GM23248 (cell line): ENCODE data around the gene PARD3B. TPM values are rescaled to one million over a fixed set of nuclear protein-coding genes. Genes with fewer than 3 reads are reported as not detected.

Experiments used
- DNase-seq: peaks from one replicate; pipeline ENCODE4 v3.0.0-alpha.2; 2015
- H2AFZ ChIP-seq: fragments of 200-600 bp; sonication (generic); 2 replicates; pipeline ENCODE4 v1.6.1; 2016; ENCODE audit warnings: antibody characterized with exemption
- H3F3A ChIP-seq: fragments of 200-600 bp; sonication (generic); 2 replicates; pipeline ENCODE4 v1.6.1; 2016; ENCODE audit warnings: mild to moderate bottlenecking, antibody characterized with exemption, mixed run types; ENCODE audit not compliant: insufficient read depth
- H3K27ac ChIP-seq: fragments of 200-600 bp; sonication (generic); 2 replicates; pipeline ENCODE4 v1.5.1; 2016; ENCODE audit warnings: mild to moderate bottlenecking
- H3K27me3 ChIP-seq: fragments of 200-600 bp; sonication (generic); replicated peaks from 2 replicates; pipeline ENCODE4 v1.6.1; 2016; ENCODE audit warnings: mild to moderate bottlenecking; ENCODE audit not compliant: insufficient read depth
- H3K36me3 ChIP-seq: fragments of 200-600 bp; sonication (generic); 2 replicates; pipeline ENCODE4 v1.6.1; 2016; ENCODE audit warnings: low read depth, mild to moderate bottlenecking
- H3K4me1 ChIP-seq: fragments of 200-600 bp; sonication (generic); 2 replicates; pipeline ENCODE4 v1.6.1; 2016; ENCODE audit warnings: mild to moderate bottlenecking; ENCODE audit not compliant: insufficient read depth
- H3K4me2 ChIP-seq: fragments of 200-600 bp; sonication (generic); one replicate; pipeline ENCODE4 v1.6.1; 2016; ENCODE audit warnings: mild to moderate bottlenecking; ENCODE audit not compliant: unreplicated experiment
- H3K4me3 ChIP-seq: fragments of 200-600 bp; sonication (generic); 2 replicates; pipeline ENCODE4 v1.5.1; 2016; ENCODE audit warnings: mild to moderate bottlenecking
- H3K79me2 ChIP-seq: fragments of 200-600 bp; sonication (generic); 2 replicates; pipeline ENCODE4 v1.6.1; 2016; ENCODE audit warnings: mild to moderate bottlenecking; ENCODE audit not compliant: insufficient read depth
- H3K9ac ChIP-seq: fragments of 200-600 bp; sonication (generic); 2 replicates; pipeline ENCODE4 v1.6.1; 2016; ENCODE audit warnings: mild to moderate bottlenecking
- H3K9me2 ChIP-seq: fragments of 200-600 bp; sonication (generic); 2 replicates; pipeline ENCODE4 v1.6.1; 2016; ENCODE audit warnings: mixed run types, mild to moderate bottlenecking, moderate library complexity; ENCODE audit not compliant: insufficient read depth
- H3K9me3 ChIP-seq: fragments of 200-600 bp; sonication (generic); one replicate; pipeline ENCODE4 v1.6.1; 2017; ENCODE audit warnings: low read depth
- H4K20me1 ChIP-seq: fragments of 200-600 bp; sonication (generic); 2 replicates; pipeline ENCODE4 v1.6.0; 2016; ENCODE audit not compliant: insufficient read depth
- EZH2 ChIP-seq: fragments of 200-600 bp; sonication (generic); IDR thresholded peaks from 2 replicates; pipeline ENCODE4 v1.6.1; 2018; ENCODE audit warnings: antibody characterized with exemption, mild to moderate bottlenecking; ENCODE audit not compliant: insufficient read depth, poor library complexity, severe bottlenecking
- EZH2phosphoT487 ChIP-seq: fragments of 200-600 bp; sonication (generic); IDR thresholded peaks from 2 replicates; pipeline ENCODE4 v1.6.1; 2018; ENCODE audit warnings: antibody characterized with exemption, moderate library complexity, mild to moderate bottlenecking, low read depth; ENCODE audit not compliant: insufficient read depth
- WGBS, 2 experiments: methylation state at CpG; one replicate each; pipeline ENCODE4 v1.1.6; 2015 to 2017; ENCODE audit warnings: low lambda C conversion rate in 2 of 2, low coverage in 1 of 2; ENCODE audit errors: missing lambda C conversion rate in 2 of 2; 5-methylcytosine and 5-hydroxymethylcytosine counted together
- in situ Hi-C: fragments of 300-500 bp; cut with MboI; formaldehyde crosslinking; loops from 2 replicates; pipeline ENCODE4 v1.15.0; 2020
- polyA plus RNA-seq: library from polyadenylated mRNA; unstranded; fragments of >200 nt; fragmentation: Nextera tagmentation; extraction: Ambion mirVana; gene quantifications from 2 replicates; pipeline ENCODE4 v1.2.1, GENCODE V29; 2016
- total RNA-seq: library from RNA; depleted of rRNA; stranded (reverse); fragments of >200 nt; shearing (Covaris generic); gene quantifications from 2 replicates; pipeline ENCODE4 v1.2.3, GENCODE V29; 2014

The PARD3B gene
- total and polyA plus RNA-seq, 2 experiments from 2014 or later, result 2.5 to 6.9 TPM

- no peak for DNase-seq
- Histone ChIP-seq H4K20me1 (no peaks in the 10 kb centered on the region), H3K9me3 (no peaks in the 10 kb centered on the region), H3K27ac (no peak overlapping the region), H3K27me3 (no peaks in the 10 kb centered on the region; the same call in 1 of the 2 replicates), H3K9me2 (no peaks in the 10 kb centered on the region), H3K4me2 (no peak overlapping the region), H3K4me3 (no peak overlapping the region), H3K79me2 (no peaks in the 10 kb centered on the region), H3F3A (no peaks in the 10 kb centered on the region), H3K4me1 (no peaks in the 10 kb centered on the region), H2AFZ (no peak overlapping the region), H3K36me3 (no peaks in the 10 kb centered on the region), H3K9ac (no peak overlapping the region)
- WGBS, 2 experiments, result 68 to 69% methylated on average over 4 of the region's 4 CpGs
- TF ChIP-seq EZH2 (no peak), EZH2phosphoT487 (no peak)
- in situ Hi-C loops, result no loop called here
Observed at GRCh38 chr2:204881655-204882054, 336.4 kb downstream of the PARD3B start.

GRCh38 chr2:204885747-204886146, 340.5 kb downstream of the PARD3B start:
- H3K27me3 ChIP-seq, result no peaks in the 10 kb centered on the region; the same call in 1 of the 2 replicates
- H3K27ac ChIP-seq, result no peak overlapping the region
- H3K9me2 ChIP-seq, result no peaks in the 10 kb centered on the region
- H4K20me1 ChIP-seq, result no peaks in the 10 kb centered on the region
- H3F3A ChIP-seq, result no peaks in the 10 kb centered on the region
- H3K9me3 ChIP-seq, result no peaks in the 10 kb centered on the region
- TF ChIP-seq EZH2 (no peak), EZH2phosphoT487 (no peak)
- H3K4me1 ChIP-seq, result no peaks in the 10 kb centered on the region
- H3K79me2 ChIP-seq, result no peaks in the 10 kb centered on the region
- DNase-seq, result peak; percentile 8
- H3K4me2 ChIP-seq, result no peak overlapping the region
- no peak overlapping the region for H3K4me3 ChIP-seq
- H2AFZ ChIP-seq, result no peak overlapping the region
- in situ Hi-C loops, result no loop called here
- no peak overlapping the region for H3K9ac ChIP-seq
- WGBS, 2 experiments, result 74 to 80% methylated on average over 2 of the region's 2 CpGs
- no peaks in the 10 kb centered on the region for H3K36me3 ChIP-seq

GRCh38 chr2:204886713-204887112, 341.4 kb downstream of the PARD3B start:
- in situ Hi-C loops, result no loop called here
- no peaks in the 10 kb centered on the region for H3K79me2 ChIP-seq
- WGBS, 2 experiments, result 52 to 74% methylated on average over 1 of the region's 1 CpG

GRCh38 chr2:204888222-204888621, 342.9 kb downstream of the PARD3B start:
- Histone ChIP-seq H3K4me2 (no peak overlapping the region), H3K9me3 (no peaks in the 10 kb centered on the region), H2AFZ (no peak overlapping the region), H3K9ac (no peak overlapping the region), H3K9me2 (no peaks in the 10 kb centered on the region; the same call in 1 of the 2 replicates), H3K27me3 (no peaks in the 10 kb centered on the region; the same call in 1 of the 2 replicates), H3K4me1 (peaks cover 11% of the 10 kb centered on the region), H3F3A (peaks cover 12% of the 10 kb centered on the region), H4K20me1 (no peaks in the 10 kb centered on the region), H3K27ac (no peak overlapping the region), H3K36me3 (no peaks in the 10 kb centered on the region), H3K4me3 (no peak overlapping the region), H3K79me2 (no peaks in the 10 kb centered on the region)
- in situ Hi-C loops, result no loop called here
- TF ChIP-seq EZH2, result no peak
- TF ChIP-seq EZH2phosphoT487, result no peak
- DNase-seq, result no peak

More at GRCh38 chr2:204886713-204887112, 341.4 kb downstream of the PARD3B start:
- H3K9me2 ChIP-seq, result no peaks in the 10 kb centered on the region
- H3K9me3 ChIP-seq, result no peaks in the 10 kb centered on the region
- H3F3A ChIP-seq, result no peaks in the 10 kb centered on the region
- H2AFZ ChIP-seq, result no peak overlapping the region
- DNase-seq, result no peak
- H4K20me1 ChIP-seq, result no peaks in the 10 kb centered on the region
- H3K4me3 ChIP-seq, result no peak overlapping the region
- no peaks in the 10 kb centered on the region for H3K4me1 ChIP-seq
- H3K27ac ChIP-seq, result no peak overlapping the region
- no peaks in the 10 kb centered on the region; the same call in 1 of the 2 replicates for H3K27me3 ChIP-seq
- no peak overlapping the region for H3K4me2 ChIP-seq
- H3K9ac ChIP-seq, result no peak overlapping the region
- no peaks in the 10 kb centered on the region for H3K36me3 ChIP-seq
- TF ChIP-seq EZH2phosphoT487 (no peak), EZH2 (no peak)

DNA sequence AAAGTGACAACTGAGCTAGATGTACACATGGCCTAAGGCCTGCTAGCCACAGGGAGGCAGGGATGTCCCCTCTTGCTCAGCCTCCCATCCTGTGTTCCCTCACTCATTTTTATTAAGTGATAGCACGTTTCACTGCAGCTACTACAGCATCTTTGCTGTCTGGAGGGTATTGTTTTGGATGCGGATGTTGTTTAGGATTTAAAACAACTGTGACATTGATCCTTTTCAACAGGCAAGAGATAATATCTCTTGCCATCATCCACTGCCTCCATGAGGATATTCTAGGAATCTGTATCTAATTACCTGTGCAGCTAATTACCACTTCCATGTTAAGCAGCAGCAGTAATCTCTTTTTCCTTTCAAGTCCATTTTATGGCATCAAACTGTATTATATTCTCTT, 345.4 kb downstream of the PARD3B start:
- H3K4me3 ChIP-seq, result no peak overlapping the region
- no peaks in the 10 kb centered on the region for H3K27me3 ChIP-seq
- H3K27ac ChIP-seq, result no peak overlapping the region
- peaks cover 25% of the 10 kb centered on the region for H3K4me1 ChIP-seq
- no peaks in the 10 kb centered on the region for H3K79me2 ChIP-seq
- no peaks in the 10 kb centered on the region; the same call in 1 of the 2 replicates for H3K9me2 ChIP-seq
- no peak for TF ChIP-seq EZH2phosphoT487
- no peak for TF ChIP-seq EZH2
- H3K9ac ChIP-seq, result no peak overlapping the region
- H3F3A ChIP-seq, result peaks cover 15% of the 10 kb centered on the region
- no peaks in the 10 kb centered on the region for H4K20me1 ChIP-seq
- no peaks in the 10 kb centered on the region for H3K36me3 ChIP-seq
- no peak for DNase-seq
- H3K9me3 ChIP-seq, result no peaks in the 10 kb centered on the region
- in situ Hi-C loops, result no loop called here
- no peak overlapping the region for H3K4me2 ChIP-seq
- H2AFZ ChIP-seq, result no peak overlapping the region
- 93 to 96% methylated on average over 2 of the region's 2 CpGs for WGBS, 2 experiments
